ENCODE data around the gene LARP6. TPM values are rescaled to one million over a fixed set of nuclear protein-coding genes. Genes with fewer than 3 reads are reported as not detected.

LARP6 gene
- total RNA-seq, 1 experiment from 2014 or later, result 35.9 TPM

DNA sequence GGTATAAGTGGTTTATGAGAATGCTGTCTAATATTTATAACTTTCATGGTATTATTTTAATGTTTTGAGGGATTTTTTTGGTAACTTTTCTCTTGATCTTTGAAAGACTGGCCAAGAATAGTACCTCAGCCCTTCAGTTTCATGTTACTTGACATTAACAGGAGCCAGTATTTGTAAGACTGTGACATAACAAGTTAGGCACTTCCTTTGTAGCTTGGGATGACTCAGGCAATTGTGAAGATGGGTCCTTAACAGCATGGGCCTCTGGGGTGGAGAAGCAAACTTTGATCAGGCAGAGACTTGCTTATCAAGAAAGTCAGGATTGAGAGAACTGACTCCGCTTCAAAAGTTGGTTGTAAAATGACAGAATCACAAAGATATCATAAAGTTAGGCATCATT, 48.1 kb upstream of the LARP6 start (continued):
- TF ChIP-seq SP1 (IDR thresholded peaks at IDR 0.05; ENCODE audit: low read depth) (peak; percentile 57; the same call in 1 of the 2 replicates), EZH2 (IDR thresholded peaks at IDR 0.05) (no peak), YY1 (IDR thresholded peaks at IDR 0.05; ENCODE audit: extremely low read depth, insufficient replicate concordance, low read depth, low read length) (no peak), ELF1 (IDR thresholded peaks at IDR 0.05; ENCODE audit: borderline replicate concordance, low read depth) (no peak), SIN3A (IDR thresholded peaks at IDR 0.05; ENCODE audit: low read depth) (no peak)
- TF ChIP-seq, protein P1, sequence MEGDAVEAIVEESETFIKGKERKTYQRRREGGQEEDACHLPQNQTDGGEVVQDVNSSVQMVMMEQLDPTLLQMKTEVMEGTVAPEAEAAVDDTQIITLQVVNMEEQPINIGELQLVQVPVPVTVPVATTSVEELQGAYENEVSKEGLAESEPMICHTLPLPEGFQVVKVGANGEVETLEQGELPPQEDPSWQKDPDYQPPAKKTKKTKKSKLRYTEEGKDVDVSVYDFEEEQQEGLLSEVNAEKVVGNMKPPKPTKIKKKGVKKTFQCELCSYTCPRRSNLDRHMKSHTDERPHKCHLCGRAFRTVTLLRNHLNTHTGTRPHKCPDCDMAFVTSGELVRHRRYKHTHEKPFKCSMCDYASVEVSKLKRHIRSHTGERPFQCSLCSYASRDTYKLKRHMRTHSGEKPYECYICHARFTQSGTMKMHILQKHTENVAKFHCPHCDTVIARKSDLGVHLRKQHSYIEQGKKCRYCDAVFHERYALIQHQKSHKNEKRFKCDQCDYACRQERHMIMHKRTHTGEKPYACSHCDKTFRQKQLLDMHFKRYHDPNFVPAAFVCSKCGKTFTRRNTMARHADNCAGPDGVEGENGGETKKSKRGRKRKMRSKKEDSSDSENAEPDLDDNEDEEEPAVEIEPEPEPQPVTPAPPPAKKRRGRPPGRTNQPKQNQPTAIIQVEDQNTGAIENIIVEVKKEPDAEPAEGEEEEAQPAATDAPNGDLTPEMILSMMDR (IDR thresholded peaks at IDR 0.05 in 2 of 3, conservative IDR thresholded peaks at IDR 0.05 in 1 of 3; ENCODE audit: borderline replicate concordance in 1 of 3, insufficient read depth in 1 of 3, low read depth in 2 of 3, low read length in 2 of 3), result no peak
- TF ChIP-seq, protein P2, sequence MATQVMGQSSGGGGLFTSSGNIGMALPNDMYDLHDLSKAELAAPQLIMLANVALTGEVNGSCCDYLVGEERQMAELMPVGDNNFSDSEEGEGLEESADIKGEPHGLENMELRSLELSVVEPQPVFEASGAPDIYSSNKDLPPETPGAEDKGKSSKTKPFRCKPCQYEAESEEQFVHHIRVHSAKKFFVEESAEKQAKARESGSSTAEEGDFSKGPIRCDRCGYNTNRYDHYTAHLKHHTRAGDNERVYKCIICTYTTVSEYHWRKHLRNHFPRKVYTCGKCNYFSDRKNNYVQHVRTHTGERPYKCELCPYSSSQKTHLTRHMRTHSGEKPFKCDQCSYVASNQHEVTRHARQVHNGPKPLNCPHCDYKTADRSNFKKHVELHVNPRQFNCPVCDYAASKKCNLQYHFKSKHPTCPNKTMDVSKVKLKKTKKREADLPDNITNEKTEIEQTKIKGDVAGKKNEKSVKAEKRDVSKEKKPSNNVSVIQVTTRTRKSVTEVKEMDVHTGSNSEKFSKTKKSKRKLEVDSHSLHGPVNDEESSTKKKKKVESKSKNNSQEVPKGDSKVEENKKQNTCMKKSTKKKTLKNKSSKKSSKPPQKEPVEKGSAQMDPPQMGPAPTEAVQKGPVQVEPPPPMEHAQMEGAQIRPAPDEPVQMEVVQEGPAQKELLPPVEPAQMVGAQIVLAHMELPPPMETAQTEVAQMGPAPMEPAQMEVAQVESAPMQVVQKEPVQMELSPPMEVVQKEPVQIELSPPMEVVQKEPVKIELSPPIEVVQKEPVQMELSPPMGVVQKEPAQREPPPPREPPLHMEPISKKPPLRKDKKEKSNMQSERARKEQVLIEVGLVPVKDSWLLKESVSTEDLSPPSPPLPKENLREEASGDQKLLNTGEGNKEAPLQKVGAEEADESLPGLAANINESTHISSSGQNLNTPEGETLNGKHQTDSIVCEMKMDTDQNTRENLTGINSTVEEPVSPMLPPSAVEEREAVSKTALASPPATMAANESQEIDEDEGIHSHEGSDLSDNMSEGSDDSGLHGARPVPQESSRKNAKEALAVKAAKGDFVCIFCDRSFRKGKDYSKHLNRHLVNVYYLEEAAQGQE (IDR thresholded peaks at IDR 0.05; ENCODE audit: low read depth), result no peak

Data from HCT116 (cell line).